H1 (cell line): ENCODE measurements around the gene ARID3B. TPM values are rescaled to one million over a fixed set of nuclear protein-coding genes. Genes with fewer than 3 reads are reported as not detected.

Experiments
- CHD2 ChIP-seq: IDR thresholded peaks from 2 replicates; pipeline ENCODE4 v1.6.1; 2012; ENCODE audit warnings: low read length, improper control_type of control experiment
- SP4 ChIP-seq: IDR thresholded peaks from 2 replicates; pipeline ENCODE4 v1.6.1; 2012; ENCODE audit warnings: low read length, inconsistent platforms
- polyA plus RNA-seq, 7 experiments: library from polyadenylated mRNA; depleted of rRNA in 3 of 7; stranded (reverse) in 5 of 7; unstranded in 2 of 7; fragments of >200 nt in 5 of 7; fragments of 200-250 nt in 2 of 7; gene quantifications; 1 replicate in 5 of 7; 2 replicates in 1 of 7; 4 replicates in 1 of 7; pipeline versions ENCODE4 v1.2.1 to v1.2.3, GENCODE V29; 2011 to 2013; ENCODE audit warnings: missing spikeins in 2 of 7, mixed read lengths in 2 of 7
- total RNA-seq: library from RNA; stranded (reverse); fragmentation: NEBNext Ultra II Directional; extraction: Animal tissue kit (Norgen Biotek cat#: 25700); gene quantifications from 2 replicates; pipeline ENCODE4 v1.2.1, GENCODE V29; 2021
- TF ChIP-seq, protein P1 (sequence below): fragments of 300-600 bp; sonication (generic); IDR thresholded peaks from 2 replicates; pipeline ENCODE4 v1.7.1; 2012; ENCODE audit warnings: low read length, moderate library complexity, mild to moderate bottlenecking, inconsistent platforms; ENCODE audit not compliant: insufficient replicate concordance

The ARID3B gene
- total and polyA plus RNA-seq, 2 of the 8 experiments (the other 6 are each of a cell fraction or from before 2014, with no cell fraction given) = 81.0 to 115 TPM

DNA sequence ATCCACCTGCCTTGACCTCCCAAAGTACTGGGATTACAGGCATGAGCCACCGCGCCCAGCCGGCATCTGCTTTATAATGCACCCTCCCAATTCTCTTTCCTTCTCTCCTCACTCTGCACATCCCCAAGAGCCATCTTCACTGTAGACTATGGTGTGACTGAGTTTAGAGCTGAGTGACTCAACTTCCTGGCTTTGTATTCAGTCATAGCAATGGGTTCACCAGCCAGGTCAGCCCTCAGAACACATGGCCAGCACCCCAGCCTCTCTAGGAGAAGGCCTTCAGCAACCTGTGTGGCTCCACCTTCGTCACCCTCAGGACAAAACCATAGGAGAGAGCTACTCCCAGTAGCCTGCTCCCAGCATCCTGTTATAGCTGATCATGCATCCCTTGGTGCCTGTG, 33.0 kb downstream of the ARID3B start (continued):
- TF ChIP-seq, protein P1, sequence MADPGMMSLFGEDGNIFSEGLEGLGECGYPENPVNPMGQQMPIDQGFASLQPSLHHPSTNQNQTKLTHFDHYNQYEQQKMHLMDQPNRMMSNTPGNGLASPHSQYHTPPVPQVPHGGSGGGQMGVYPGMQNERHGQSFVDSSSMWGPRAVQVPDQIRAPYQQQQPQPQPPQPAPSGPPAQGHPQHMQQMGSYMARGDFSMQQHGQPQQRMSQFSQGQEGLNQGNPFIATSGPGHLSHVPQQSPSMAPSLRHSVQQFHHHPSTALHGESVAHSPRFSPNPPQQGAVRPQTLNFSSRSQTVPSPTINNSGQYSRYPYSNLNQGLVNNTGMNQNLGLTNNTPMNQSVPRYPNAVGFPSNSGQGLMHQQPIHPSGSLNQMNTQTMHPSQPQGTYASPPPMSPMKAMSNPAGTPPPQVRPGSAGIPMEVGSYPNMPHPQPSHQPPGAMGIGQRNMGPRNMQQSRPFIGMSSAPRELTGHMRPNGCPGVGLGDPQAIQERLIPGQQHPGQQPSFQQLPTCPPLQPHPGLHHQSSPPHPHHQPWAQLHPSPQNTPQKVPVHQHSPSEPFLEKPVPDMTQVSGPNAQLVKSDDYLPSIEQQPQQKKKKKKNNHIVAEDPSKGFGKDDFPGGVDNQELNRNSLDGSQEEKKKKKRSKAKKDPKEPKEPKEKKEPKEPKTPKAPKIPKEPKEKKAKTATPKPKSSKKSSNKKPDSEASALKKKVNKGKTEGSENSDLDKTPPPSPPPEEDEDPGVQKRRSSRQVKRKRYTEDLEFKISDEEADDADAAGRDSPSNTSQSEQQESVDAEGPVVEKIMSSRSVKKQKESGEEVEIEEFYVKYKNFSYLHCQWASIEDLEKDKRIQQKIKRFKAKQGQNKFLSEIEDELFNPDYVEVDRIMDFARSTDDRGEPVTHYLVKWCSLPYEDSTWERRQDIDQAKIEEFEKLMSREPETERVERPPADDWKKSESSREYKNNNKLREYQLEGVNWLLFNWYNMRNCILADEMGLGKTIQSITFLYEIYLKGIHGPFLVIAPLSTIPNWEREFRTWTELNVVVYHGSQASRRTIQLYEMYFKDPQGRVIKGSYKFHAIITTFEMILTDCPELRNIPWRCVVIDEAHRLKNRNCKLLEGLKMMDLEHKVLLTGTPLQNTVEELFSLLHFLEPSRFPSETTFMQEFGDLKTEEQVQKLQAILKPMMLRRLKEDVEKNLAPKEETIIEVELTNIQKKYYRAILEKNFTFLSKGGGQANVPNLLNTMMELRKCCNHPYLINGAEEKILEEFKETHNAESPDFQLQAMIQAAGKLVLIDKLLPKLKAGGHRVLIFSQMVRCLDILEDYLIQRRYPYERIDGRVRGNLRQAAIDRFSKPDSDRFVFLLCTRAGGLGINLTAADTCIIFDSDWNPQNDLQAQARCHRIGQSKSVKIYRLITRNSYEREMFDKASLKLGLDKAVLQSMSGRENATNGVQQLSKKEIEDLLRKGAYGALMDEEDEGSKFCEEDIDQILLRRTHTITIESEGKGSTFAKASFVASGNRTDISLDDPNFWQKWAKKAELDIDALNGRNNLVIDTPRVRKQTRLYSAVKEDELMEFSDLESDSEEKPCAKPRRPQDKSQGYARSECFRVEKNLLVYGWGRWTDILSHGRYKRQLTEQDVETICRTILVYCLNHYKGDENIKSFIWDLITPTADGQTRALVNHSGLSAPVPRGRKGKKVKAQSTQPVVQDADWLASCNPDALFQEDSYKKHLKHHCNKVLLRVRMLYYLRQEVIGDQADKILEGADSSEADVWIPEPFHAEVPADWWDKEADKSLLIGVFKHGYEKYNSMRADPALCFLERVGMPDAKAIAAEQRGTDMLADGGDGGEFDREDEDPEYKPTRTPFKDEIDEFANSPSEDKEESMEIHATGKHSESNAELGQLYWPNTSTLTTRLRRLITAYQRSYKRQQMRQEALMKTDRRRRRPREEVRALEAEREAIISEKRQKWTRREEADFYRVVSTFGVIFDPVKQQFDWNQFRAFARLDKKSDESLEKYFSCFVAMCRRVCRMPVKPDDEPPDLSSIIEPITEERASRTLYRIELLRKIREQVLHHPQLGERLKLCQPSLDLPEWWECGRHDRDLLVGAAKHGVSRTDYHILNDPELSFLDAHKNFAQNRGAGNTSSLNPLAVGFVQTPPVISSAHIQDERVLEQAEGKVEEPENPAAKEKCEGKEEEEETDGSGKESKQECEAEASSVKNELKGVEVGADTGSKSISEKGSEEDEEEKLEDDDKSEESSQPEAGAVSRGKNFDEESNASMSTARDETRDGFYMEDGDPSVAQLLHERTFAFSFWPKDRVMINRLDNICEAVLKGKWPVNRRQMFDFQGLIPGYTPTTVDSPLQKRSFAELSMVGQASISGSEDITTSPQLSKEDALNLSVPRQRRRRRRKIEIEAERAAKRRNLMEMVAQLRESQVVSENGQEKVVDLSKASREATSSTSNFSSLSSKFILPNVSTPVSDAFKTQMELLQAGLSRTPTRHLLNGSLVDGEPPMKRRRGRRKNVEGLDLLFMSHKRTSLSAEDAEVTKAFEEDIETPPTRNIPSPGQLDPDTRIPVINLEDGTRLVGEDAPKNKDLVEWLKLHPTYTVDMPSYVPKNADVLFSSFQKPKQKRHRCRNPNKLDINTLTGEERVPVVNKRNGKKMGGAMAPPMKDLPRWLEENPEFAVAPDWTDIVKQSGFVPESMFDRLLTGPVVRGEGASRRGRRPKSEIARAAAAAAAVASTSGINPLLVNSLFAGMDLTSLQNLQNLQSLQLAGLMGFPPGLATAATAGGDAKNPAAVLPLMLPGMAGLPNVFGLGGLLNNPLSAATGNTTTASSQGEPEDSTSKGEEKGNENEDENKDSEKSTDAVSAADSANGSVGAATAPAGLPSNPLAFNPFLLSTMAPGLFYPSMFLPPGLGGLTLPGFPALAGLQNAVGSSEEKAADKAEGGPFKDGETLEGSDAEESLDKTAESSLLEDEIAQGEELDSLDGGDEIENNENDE = no peak
- TF ChIP-seq CHD2 (no peak), SP4 (no peak)
- TF ChIP-seq, all 59 proteins: peak for 0
